K562 (cell line): ENCODE data around the gene P4HB. TPM values are rescaled to one million over a fixed set of nuclear protein-coding genes. Genes with fewer than 3 reads are reported as not detected.
A peak's percentile ranks its signal among the peaks of the same experiment; 100 is the strongest.

Source experiments
- CEBPG ChIP-seq, 3 experiments: fragments of 200-800 bp in 1 of 3; sonication (Bioruptor generic) in 1 of 3; sonication (generic) in 1 of 3; formaldehyde crosslinking in 1 of 3; IDR thresholded peaks in 2 of 3; conservative IDR thresholded peaks in 1 of 3; 2 replicates each; pipeline versions ENCODE4 v1.6.1 to v1.8.0; 2016 to 2022; ENCODE audit warnings: missing compliant biosample characterization in 2 of 3, missing genetic modification characterization in 2 of 3, mild to moderate bottlenecking in 1 of 3, missing genetic modification reagents in 1 of 3
- CREB1 ChIP-seq, 2 experiments: sonication (generic) in 1 of 2; formaldehyde crosslinking in 1 of 2; IDR thresholded peaks; 2 replicates each; pipeline versions ENCODE4 v1.6.1 to v1.8.0; 2012 to 2022; ENCODE audit warnings: inconsistent platforms in 1 of 2, mild to moderate bottlenecking in 1 of 2, missing genetic modification reagents in 1 of 2, moderate library complexity in 1 of 2
- CXXC5 ChIP-seq: fragments of 250-450 bp; sonication (Bioruptor Pico); IDR thresholded peaks from 2 replicates; pipeline ENCODE4 v1.8.0; 2022; ENCODE audit warnings: inconsistent platforms, mild to moderate bottlenecking, moderate library complexity
- E2F3 ChIP-seq: fragments of 250-450 bp; sonication (Bioruptor Pico); IDR thresholded peaks from 2 replicates; pipeline ENCODE4 v1.4.0; 2020; ENCODE audit warnings: mild to moderate bottlenecking
- EGR1 ChIP-seq: fragments of 450-650 bp; conservative IDR thresholded peaks from 2 replicates; pipeline ENCODE4 v1.6.1; 2017; ENCODE audit warnings: mild to moderate bottlenecking
- FIP1L1 ChIP-seq: fragments of 200-400 bp; formaldehyde crosslinking; IDR thresholded peaks from 2 replicates; pipeline ENCODE4 v1.6.1; 2018; ENCODE audit warnings: mild to moderate bottlenecking, low read depth, low read length; ENCODE audit not compliant: poor library complexity, severe bottlenecking
- KLF13 ChIP-seq: fragments of 450-650 bp; IDR thresholded peaks from 2 replicates; pipeline ENCODE4 v1.6.1; 2016; ENCODE audit warnings: missing genetic modification characterization, low read depth, mild to moderate bottlenecking, missing compliant biosample characterization, moderate library complexity, borderline replicate concordance
- PHF8 ChIP-seq: fragments of 200-600 bp; sonication (generic); IDR thresholded peaks from 2 replicates; pipeline ENCODE4 v1.6.1; 2012; ENCODE audit warnings: mixed run types, mild to moderate bottlenecking, inconsistent platforms, low read length, moderate library complexity, borderline replicate concordance
- POLR2B ChIP-seq: fragments of 450-650 bp; IDR thresholded peaks from 2 replicates; pipeline ENCODE4 v1.6.1; 2018; ENCODE audit warnings: low read depth; ENCODE audit not compliant: partially characterized antibody
- RB1 ChIP-seq: fragments of 450-650 bp; IDR thresholded peaks from 2 replicates; pipeline ENCODE4 v1.6.1; 2017; ENCODE audit warnings: low read depth, mild to moderate bottlenecking
- RBFOX2 ChIP-seq: fragments of 200-400 bp; formaldehyde crosslinking; IDR thresholded peaks from 2 replicates; pipeline ENCODE4 v1.6.1; 2017; ENCODE audit warnings: low read depth, mild to moderate bottlenecking, low read length, moderate library complexity
- SAFB ChIP-seq: fragments of 200-400 bp; formaldehyde crosslinking; IDR thresholded peaks from 2 replicates; pipeline ENCODE4 v1.6.1; 2017; ENCODE audit warnings: low read depth, low read length, borderline replicate concordance
- SMAD4 ChIP-seq: fragments of 250-450 bp; sonication (Bioruptor Pico); conservative IDR thresholded peaks from 2 replicates; pipeline ENCODE4 v1.8.0; 2021; ENCODE audit warnings: inconsistent platforms, mild to moderate bottlenecking, moderate library complexity
- STAG1 ChIP-seq: sonication (generic); formaldehyde crosslinking; IDR thresholded peaks from 2 replicates; pipeline ENCODE4 v1.5.0; 2020; ENCODE audit warnings: missing genetic modification reagents, borderline replicate concordance
- ZBTB7A ChIP-seq: IDR thresholded peaks from 2 replicates; pipeline ENCODE4 v1.6.1; 2011; ENCODE audit warnings: low read depth, mild to moderate bottlenecking, low read length, moderate library complexity, borderline replicate concordance; ENCODE audit not compliant: control insufficient read depth
- ZFPM2 ChIP-seq: fragments of 250-450 bp; sonication (Bioruptor Pico); IDR thresholded peaks from 2 replicates; pipeline ENCODE4 v1.5.1; 2022; ENCODE audit warnings: mild to moderate bottlenecking
- ZFX ChIP-seq: sonication (generic); formaldehyde crosslinking; IDR thresholded peaks from 2 replicates; pipeline ENCODE4 v1.8.0; 2022; ENCODE audit warnings: mild to moderate bottlenecking, missing genetic modification reagents, moderate library complexity
- ZNF347 ChIP-seq: fragments of 450-650 bp; formaldehyde crosslinking; IDR thresholded peaks from 2 replicates; pipeline ENCODE4 v1.4.0; 2020; ENCODE audit warnings: low read depth, mild to moderate bottlenecking, moderate library complexity
- polyA plus RNA-seq, 8 experiments: library from polyadenylated mRNA; depleted of rRNA in 4 of 8; stranded (reverse) in 5 of 8; unstranded in 3 of 8; fragments of >200 nt; fragmentation: Nextera tagmentation in 2 of 8; fragmentation: Illumina TruSeq in 1 of 8; extraction: Ambion mirVana in 2 of 8; extraction: Trizol in 1 of 8; gene quantifications; 2 replicates each; pipeline versions ENCODE4 v1.2.1 to v1.2.3, GENCODE V29; 2011 to 2014; ENCODE audit warnings: inconsistent platforms in 1 of 8, missing spikeins in 1 of 8
- total RNA-seq, 7 experiments: library from RNA; depleted of rRNA in 6 of 7; stranded (reverse); fragments of >200 nt in 6 of 7; fragmentation: Illumina TruSeq in 2 of 7; extraction: Trizol in 2 of 7; gene quantifications; 2 replicates each; pipeline versions ENCODE4 v1.2.1 to v1.2.3, GENCODE V29; 2011 to 2021; ENCODE audit warnings: low replicate concordance in 1 of 7
- TF ChIP-seq, protein P1 (sequence below), 2 experiments: IDR thresholded peaks; 2 replicates each; pipeline ENCODE4 v1.6.1; 2011; ENCODE audit warnings: borderline replicate concordance in 1 of 2, control low read depth in 1 of 2, low read depth in 1 of 2, low read length in 1 of 2, mild to moderate bottlenecking in 1 of 2, mixed read lengths in 1 of 2, moderate library complexity in 1 of 2; ENCODE audit not compliant: insufficient read depth in 1 of 2, insufficient read length in 1 of 2, poor library complexity in 1 of 2, severe bottlenecking in 1 of 2; ENCODE audit errors: extremely low read depth in 1 of 2
- TF ChIP-seq, protein P2 (sequence below): sonication (generic); formaldehyde crosslinking; IDR thresholded peaks from 2 replicates; pipeline ENCODE4 v1.4.0; 2020; ENCODE audit warnings: mild to moderate bottlenecking, missing genetic modification reagents
- TF ChIP-seq, protein P3 (sequence below), 2 experiments: fragments of 200-800 bp in 1 of 2; sonication (Bioruptor generic) in 1 of 2; sonication (generic) in 1 of 2; formaldehyde crosslinking in 1 of 2; IDR thresholded peaks in 1 of 2; conservative IDR thresholded peaks in 1 of 2; 2 replicates each; pipeline versions ENCODE4 v1.5.0 to v1.6.1; 2016 to 2020; ENCODE audit warnings: missing compliant biosample characterization in 1 of 2, missing genetic modification characterization in 1 of 2, missing genetic modification reagents in 1 of 2

The P4HB gene
- total and polyA plus RNA-seq, 9 of the 15 experiments (the other 6 are each of a cell fraction or from before 2014, with no cell fraction given) = 4.4 to 645 (median 325) TPM

DNA sequence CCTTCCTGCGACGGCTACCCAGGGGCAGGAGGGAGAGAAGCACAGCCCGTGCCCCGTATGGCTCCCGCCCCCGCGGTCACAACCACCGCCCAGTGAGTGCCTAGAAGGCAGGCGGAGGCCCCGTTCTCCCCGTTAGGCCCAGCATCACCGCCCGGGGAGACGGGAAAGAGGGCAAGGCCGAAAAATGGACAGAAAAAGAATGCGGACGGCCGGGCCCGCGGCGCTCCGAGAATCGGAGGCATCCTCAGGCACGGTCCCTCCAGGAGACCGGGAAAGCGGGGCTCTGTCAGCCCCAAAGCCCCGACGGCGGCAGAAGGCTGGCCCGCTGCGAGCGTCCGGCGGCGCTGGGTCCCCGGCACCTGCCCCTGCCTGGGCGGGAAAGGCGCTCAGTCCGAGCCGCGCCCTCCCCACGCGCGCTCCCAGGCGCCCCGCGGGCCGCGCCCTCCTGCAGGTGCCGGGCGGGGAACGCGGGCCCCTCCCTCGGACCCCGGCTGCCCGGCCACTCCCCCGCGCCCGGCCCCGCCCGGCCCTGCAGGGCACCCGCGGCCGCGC lies 27.7 kb downstream of the P4HB start (continued):
- TF ChIP-seq, protein P1, sequence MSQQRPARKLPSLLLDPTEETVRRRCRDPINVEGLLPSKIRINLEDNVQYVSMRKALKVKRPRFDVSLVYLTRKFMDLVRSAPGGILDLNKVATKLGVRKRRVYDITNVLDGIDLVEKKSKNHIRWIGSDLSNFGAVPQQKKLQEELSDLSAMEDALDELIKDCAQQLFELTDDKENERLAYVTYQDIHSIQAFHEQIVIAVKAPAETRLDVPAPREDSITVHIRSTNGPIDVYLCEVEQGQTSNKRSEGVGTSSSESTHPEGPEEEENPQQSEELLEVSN (IDR thresholded peaks at IDR 0.05; ENCODE audit: borderline replicate concordance in 1 of 2, extremely low read depth in 1 of 2, insufficient read depth in 1 of 2, insufficient read length in 1 of 2, low read depth in 1 of 2, low read length in 1 of 2, poor library complexity in 1 of 2, severe bottlenecking in 1 of 2) = peak; percentile 85 to 96
- TF ChIP-seq RBFOX2 (peak; percentile 74), CEBPG (CRISPR knock-in tag; IDR thresholded peaks at IDR 0.05) (0 out of 2 replicates have a peak, but pooled peaks have one; percentile 37), CEBPG (tag; conservative IDR thresholded peaks at IDR 0.05 in 1 of 2, IDR thresholded peaks at IDR 0.05 in 1 of 2) (no peak), SAFB (peak; percentile 90), EGR1 (peak; percentile 87), ZFPM2 (CRISPR knock-in tag) (no peak), STAG1 (CRISPR knock-in tag) (no peak), KLF13 (tag) (0 out of 2 replicates have a peak, but pooled peaks have one; percentile 43), POLR2B (no peak), CXXC5 (CRISPR knock-in tag) (peak; percentile 74), E2F3 (CRISPR knock-in tag) (peak; percentile 71), ZNF347 (no peak), FIP1L1 (peak; percentile 58), CREB1 (IDR thresholded peaks at IDR 0.05) (no peak), CREB1 (CRISPR knock-in tag; IDR thresholded peaks at IDR 0.05) (0 out of 2 replicates have a peak, but pooled peaks have one; percentile 2), RB1 (peak; percentile 92), PHF8 (peak; percentile 57; the same call in 1 of the 2 replicates), ZBTB7A (peak; percentile 68; the same call in 1 of the 2 replicates), ZFX (peak; percentile 56), SMAD4 (CRISPR knock-in tag) (peak; percentile 72)
- TF ChIP-seq, protein P2, sequence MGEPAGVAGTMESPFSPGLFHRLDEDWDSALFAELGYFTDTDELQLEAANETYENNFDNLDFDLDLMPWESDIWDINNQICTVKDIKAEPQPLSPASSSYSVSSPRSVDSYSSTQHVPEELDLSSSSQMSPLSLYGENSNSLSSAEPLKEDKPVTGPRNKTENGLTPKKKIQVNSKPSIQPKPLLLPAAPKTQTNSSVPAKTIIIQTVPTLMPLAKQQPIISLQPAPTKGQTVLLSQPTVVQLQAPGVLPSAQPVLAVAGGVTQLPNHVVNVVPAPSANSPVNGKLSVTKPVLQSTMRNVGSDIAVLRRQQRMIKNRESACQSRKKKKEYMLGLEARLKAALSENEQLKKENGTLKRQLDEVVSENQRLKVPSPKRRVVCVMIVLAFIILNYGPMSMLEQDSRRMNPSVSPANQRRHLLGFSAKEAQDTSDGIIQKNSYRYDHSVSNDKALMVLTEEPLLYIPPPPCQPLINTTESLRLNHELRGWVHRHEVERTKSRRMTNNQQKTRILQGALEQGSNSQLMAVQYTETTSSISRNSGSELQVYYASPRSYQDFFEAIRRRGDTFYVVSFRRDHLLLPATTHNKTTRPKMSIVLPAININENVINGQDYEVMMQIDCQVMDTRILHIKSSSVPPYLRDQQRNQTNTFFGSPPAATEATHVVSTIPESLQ (CRISPR knock-in tag) = 0 out of 2 replicates have a peak, but pooled peaks have one; percentile 9
- TF ChIP-seq, protein P3, sequence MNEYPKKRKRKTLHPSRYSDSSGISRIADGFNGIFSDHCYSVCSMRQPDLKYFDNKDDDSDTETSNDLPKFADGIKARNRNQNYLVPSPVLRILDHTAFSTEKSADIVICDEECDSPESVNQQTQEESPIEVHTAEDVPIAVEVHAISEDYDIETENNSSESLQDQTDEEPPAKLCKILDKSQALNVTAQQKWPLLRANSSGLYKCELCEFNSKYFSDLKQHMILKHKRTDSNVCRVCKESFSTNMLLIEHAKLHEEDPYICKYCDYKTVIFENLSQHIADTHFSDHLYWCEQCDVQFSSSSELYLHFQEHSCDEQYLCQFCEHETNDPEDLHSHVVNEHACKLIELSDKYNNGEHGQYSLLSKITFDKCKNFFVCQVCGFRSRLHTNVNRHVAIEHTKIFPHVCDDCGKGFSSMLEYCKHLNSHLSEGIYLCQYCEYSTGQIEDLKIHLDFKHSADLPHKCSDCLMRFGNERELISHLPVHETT (CRISPR knock-in tag; conservative IDR thresholded peaks at IDR 0.05 in 1 of 2, IDR thresholded peaks at IDR 0.05 in 1 of 2) = no peak
